Measurements from ENCODE around the gene WNT7B. TPM values are rescaled to one million over a fixed set of nuclear protein-coding genes. Genes with fewer than 3 reads are reported as not detected.

WNT7B gene
- total RNA-seq, 6 experiments from 2014 or later, result 0.07 to 0.14 (median 0.09) TPM; not detected in 1

DNA sequence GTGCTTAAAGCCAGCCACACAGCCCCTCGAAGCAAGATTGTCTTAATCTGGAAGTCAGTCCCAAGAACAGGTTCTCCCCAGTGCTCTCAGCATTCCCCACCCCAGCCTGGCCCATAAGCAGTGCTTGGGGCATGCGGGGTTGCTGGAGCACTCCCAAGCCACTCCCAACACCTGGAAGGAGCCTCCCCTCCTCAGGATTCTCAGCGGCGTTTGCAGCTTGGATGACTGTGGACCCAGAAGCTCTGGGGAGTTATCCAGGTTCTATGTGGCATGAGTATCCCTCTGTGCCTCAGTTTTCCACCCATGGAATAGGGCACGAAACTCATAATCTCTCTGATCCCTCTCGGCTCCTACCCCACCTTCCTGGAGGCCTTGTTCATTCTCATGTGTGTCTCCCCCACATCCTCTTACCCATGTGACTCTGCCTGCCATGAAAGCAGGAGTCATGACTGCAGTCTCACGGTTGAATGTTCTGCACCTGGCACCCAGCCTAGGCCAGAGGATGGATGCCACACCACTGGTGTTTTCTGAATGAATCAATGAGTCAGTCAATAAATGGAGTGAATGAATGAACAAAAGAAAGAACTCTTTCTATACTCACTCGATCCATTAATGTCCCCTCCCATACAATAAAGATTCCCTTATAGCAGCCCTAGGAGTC lies 33.4 kb upstream of the WNT7B start:
- DNase-seq, result peak; percentile 34
- TF ChIP-seq, protein P1, sequence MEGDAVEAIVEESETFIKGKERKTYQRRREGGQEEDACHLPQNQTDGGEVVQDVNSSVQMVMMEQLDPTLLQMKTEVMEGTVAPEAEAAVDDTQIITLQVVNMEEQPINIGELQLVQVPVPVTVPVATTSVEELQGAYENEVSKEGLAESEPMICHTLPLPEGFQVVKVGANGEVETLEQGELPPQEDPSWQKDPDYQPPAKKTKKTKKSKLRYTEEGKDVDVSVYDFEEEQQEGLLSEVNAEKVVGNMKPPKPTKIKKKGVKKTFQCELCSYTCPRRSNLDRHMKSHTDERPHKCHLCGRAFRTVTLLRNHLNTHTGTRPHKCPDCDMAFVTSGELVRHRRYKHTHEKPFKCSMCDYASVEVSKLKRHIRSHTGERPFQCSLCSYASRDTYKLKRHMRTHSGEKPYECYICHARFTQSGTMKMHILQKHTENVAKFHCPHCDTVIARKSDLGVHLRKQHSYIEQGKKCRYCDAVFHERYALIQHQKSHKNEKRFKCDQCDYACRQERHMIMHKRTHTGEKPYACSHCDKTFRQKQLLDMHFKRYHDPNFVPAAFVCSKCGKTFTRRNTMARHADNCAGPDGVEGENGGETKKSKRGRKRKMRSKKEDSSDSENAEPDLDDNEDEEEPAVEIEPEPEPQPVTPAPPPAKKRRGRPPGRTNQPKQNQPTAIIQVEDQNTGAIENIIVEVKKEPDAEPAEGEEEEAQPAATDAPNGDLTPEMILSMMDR (IDR thresholded peaks at IDR 0.05), result no peak
- H3K4me1 Mint-ChIP-seq (ENCODE audit: low read depth), result peaks cover 70% of the 10 kb centered on the region
- H3K9me3 Mint-ChIP-seq, result peaks cover 8% of the 10 kb centered on the region
- H3K4me3 Mint-ChIP-seq, result no peak overlapping the region
- peaks cover 4% of the 10 kb centered on the region for H3K36me3 Mint-ChIP-seq (ENCODE audit: low read depth)
- H3K27ac Mint-ChIP-seq, result peak overlapping the region; percentile 60; the same call in 1 of the 2 replicates
- no peaks in the 10 kb centered on the region; the same call in 1 of the 2 replicates for H3K27me3 Mint-ChIP-seq (ENCODE audit: insufficient read depth)

DNA sequence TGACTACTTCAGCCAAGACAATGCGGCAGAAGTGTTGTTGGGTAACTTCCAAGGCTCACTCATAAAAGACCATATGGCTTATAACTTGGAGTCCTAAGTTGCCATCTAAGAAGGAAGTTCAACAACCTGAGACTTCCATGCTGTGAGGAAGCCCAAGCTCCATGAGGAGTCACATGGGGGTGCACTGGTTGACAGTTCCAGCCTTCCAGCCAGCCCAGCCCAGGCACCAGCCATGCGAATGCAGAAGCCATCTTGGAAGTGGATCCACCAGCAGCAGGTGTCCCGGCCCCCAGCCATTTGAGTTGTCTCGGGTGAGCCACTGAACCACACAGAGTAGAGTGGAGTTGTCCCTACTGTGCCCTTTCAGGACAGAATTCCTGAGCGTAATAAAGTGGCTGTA lies 32.8 kb upstream of the WNT7B start:
- TF ChIP-seq, protein P1 (IDR thresholded peaks at IDR 0.05), result no peak
- Mint-ChIP-seq H3K4me1 (ENCODE audit: low read depth) (peaks cover 64% of the 10 kb centered on the region), H3K36me3 (ENCODE audit: low read depth) (peaks cover 4% of the 10 kb centered on the region), H3K27me3 (ENCODE audit: insufficient read depth) (no peaks in the 10 kb centered on the region; the same call in 1 of the 2 replicates), H3K9me3 (peaks cover 8% of the 10 kb centered on the region), H3K27ac (no peak overlapping the region), H3K4me3 (no peak overlapping the region)
- DNase-seq, result no peak

- Mint-ChIP-seq H3K4me1 (ENCODE audit: low read depth) (peaks cover 65% of the 10 kb centered on the region), H3K27ac (peak overlapping the region; percentile 91), H3K4me3 (no peak overlapping the region; the same call in 1 of the 2 replicates), H3K36me3 (ENCODE audit: low read depth) (peaks cover 4% of the 10 kb centered on the region), H3K9me3 (peaks cover 8% of the 10 kb centered on the region), H3K27me3 (ENCODE audit: insufficient read depth) (no peaks in the 10 kb centered on the region; the same call in 1 of the 2 replicates)
- peak; percentile 42 for DNase-seq
- TF ChIP-seq, protein P1 (IDR thresholded peaks at IDR 0.05), result no peak
Measured at GRCh38 chr22:46008836-46009596, 32.1 kb upstream of the WNT7B start.

DNA sequence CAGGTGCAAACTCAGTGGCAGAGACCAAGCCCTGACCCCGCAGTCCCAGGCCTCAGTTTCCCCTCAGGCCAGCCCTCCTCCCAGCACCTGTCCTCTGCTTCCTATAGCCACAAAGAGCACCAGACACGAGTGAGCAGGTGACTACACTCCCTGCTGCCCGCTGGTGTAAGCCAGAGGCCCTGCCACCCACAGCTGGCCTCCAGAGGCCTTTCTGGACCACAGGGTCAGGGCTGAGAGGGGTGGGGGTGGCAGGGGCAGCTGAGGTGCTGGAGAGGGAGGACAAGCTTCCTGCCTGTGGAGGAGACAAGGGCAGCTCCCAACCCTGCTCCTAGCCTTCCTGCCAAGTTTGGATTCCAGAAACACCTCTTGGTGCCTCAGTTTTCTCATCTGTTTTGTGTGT lies 31.3 kb upstream of the WNT7B start:
- DNase-seq, result no peak
- TF ChIP-seq, protein P1 (IDR thresholded peaks at IDR 0.05), result 0 out of 2 replicates have a peak, but pooled peaks have one; percentile 5
- Mint-ChIP-seq H3K27ac (peak overlapping the region; percentile 91), H3K27me3 (ENCODE audit: insufficient read depth) (no peaks in the 10 kb centered on the region; the same call in 1 of the 2 replicates), H3K4me3 (no peak overlapping the region; the same call in 1 of the 2 replicates), H3K36me3 (ENCODE audit: low read depth) (peaks cover 4% of the 10 kb centered on the region), H3K9me3 (peaks cover 8% of the 10 kb centered on the region), H3K4me1 (ENCODE audit: low read depth) (peaks cover 66% of the 10 kb centered on the region)

DNA sequence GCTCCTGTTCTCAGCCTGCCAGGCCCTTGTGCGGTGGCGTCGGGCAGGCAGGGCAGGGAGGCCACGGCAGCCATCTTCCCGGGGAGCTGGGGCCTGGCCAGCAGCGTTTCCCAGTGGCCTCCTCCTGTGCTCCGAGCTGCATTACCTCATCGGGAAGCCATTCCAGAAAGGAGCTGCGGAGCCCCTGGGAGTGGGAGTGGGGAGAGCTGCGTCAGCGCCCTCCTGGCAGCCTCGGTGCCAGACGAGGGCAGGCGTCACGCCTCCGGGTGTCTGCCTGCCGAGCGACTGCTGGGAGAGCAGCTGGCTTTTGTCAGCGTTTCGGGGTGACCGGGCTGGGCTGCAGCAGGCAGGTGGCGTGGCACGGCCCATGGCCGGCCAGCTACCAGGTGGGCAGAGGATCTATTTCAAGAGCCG lies 30.9 kb upstream of the WNT7B start:
- peak; percentile 91 for DNase-seq
- Mint-ChIP-seq H3K27ac (peak overlapping the region; percentile 91), H3K4me3 (peak overlapping the region; percentile 41), H3K4me1 (ENCODE audit: low read depth) (peaks cover 67% of the 10 kb centered on the region), H3K27me3 (ENCODE audit: insufficient read depth) (no peaks in the 10 kb centered on the region; the same call in 1 of the 2 replicates), H3K36me3 (ENCODE audit: low read depth) (peaks cover 4% of the 10 kb centered on the region), H3K9me3 (peaks cover 8% of the 10 kb centered on the region)
- TF ChIP-seq, protein P1 (IDR thresholded peaks at IDR 0.05), result no peak; the same call in 1 of the 2 replicates
